Loucy (cell line): Measurements from ENCODE around the gene HPSE2.

ENCODE experiments used
- EZH2phosphoT487 ChIP-seq: fragments of 200-600 bp; IDR thresholded peaks from 2 replicates; pipeline ENCODE4 v1.6.1; 2018; ENCODE audit warnings: antibody characterized with exemption, mild to moderate bottlenecking, moderate library complexity, borderline replicate concordance
- TF ChIP-seq, protein P1 (sequence below): fragments of 200-600 bp; sonication (generic); conservative IDR thresholded peaks from 2 replicates; pipeline ENCODE4 v1.5.1; 2014; ENCODE audit warnings: mild to moderate bottlenecking, antibody characterized with exemption, low read length

DNA sequence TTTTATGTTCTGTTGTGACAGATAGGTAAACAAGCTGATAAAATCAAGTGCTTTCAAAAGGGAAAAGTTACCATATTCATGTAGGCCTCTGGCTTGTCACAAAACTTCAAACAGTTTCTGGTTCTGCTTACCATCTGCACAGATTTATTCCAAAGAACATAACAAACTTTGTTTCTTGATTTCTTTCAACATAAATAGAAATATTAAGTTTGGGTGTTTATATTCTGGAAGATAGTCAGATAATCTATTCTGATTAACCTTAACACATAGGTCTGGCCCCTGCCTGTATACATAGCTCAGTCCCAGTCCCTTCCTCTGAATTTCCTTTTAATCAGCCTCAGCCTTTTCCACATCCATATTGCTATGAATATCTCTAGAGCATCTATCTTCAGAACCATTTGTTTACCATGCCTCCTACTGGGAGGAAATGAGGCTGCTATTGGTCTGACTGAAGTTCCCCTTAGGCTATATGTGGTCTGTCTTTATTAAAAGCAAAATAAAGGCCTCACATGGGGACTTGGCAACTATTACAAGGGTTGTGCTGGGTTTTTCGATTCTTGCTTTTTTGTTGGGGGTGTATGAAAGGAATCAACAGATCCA lies 319.0 kb downstream of the HPSE2 start:
- TF ChIP-seq, protein P1, sequence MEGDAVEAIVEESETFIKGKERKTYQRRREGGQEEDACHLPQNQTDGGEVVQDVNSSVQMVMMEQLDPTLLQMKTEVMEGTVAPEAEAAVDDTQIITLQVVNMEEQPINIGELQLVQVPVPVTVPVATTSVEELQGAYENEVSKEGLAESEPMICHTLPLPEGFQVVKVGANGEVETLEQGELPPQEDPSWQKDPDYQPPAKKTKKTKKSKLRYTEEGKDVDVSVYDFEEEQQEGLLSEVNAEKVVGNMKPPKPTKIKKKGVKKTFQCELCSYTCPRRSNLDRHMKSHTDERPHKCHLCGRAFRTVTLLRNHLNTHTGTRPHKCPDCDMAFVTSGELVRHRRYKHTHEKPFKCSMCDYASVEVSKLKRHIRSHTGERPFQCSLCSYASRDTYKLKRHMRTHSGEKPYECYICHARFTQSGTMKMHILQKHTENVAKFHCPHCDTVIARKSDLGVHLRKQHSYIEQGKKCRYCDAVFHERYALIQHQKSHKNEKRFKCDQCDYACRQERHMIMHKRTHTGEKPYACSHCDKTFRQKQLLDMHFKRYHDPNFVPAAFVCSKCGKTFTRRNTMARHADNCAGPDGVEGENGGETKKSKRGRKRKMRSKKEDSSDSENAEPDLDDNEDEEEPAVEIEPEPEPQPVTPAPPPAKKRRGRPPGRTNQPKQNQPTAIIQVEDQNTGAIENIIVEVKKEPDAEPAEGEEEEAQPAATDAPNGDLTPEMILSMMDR, result no peak
- TF ChIP-seq EZH2phosphoT487, result no peak
